ENCODE measurements around the gene FXR2.

FXR2 gene

GRCh38 chr17:7587420-7588151 is 27.1 kb downstream of the FXR2 start:
- DNase-seq = no peak

- DNase-seq = no peak
Measured at GRCh38 chr17:7586673-7587419, 27.9 kb downstream of the FXR2 start.

GRCh38 chr17:7583253-7584109 is 31.2 kb downstream of the FXR2 start, which contains the start of gene MPDU1:
MPDU1 (plus strand) TSS chr17:7583852; CDS start chr17:7583863, 11 bp downstream.
- peak; percentile 93 for DNase-seq

- DNase-seq = no peak
Measured at GRCh38 chr17:7582396-7583252, 32.1 kb downstream of the FXR2 start.

- no peak for DNase-seq
Measured at GRCh38 chr17:7580604-7581575, 33.8 kb downstream of the FXR2 start.

GRCh38 chr17:7579834-7580603 is 34.7 kb downstream of the FXR2 start:
- DNase-seq = no peak

DNA sequence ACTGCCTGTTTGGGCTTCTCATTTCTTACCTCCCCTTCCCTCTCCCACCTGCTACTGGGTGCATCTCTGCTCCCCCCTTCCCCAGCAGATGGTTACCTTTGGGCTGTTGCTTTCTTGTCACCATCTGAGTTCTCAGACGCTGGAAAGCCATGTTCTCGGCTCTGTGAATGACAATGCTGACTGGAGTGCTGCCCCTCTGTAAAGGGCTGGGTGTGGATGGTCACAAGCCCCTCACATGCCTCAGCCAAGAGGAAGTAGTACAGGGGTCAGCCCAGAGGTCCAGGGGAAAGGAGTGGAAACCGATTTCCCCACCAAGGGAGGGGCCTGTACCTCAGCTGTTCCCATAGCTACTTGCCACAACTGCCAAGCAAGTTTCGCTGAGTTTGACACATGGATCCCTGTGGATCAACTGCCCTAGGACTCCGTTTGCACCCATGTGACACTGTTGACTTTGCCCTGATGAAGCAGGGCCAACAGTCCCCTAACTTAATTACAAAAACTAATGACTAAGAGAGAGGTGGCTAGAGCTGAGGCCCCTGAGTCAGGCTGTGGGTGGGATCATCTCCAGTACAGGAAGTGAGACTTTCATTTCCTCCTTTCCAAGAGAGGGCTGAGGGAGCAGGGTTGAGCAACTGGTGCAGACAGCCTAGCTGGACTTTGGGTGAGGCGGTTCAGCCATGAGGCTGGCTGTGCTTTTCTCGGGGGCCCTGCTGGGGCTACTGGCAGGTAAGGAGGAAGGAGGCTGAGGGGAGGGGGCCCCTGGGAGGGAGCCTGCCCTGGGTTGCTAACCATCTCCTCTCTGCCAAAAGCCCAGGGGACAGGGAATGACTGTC is 35.5 kb downstream of the FXR2 start, which contains the start of gene CD68:
Gene CD68, plus strand, starts transcription at position 638 of the 833 bp plus-strand sequence. Its CDS starts 40 bp downstream, at position 678.
- DNase-seq = peak; percentile 29

GRCh38 chr17:7577327-7578199 is 37.1 kb downstream of the FXR2 start:
- no peak for DNase-seq

- DNase-seq = no peak
Measured at GRCh38 chr17:7576432-7576937, 38.2 kb downstream of the FXR2 start.

GRCh38 chr17:7575959-7576358 is 38.7 kb downstream of the FXR2 start:
- no peak for DNase-seq

DNA sequence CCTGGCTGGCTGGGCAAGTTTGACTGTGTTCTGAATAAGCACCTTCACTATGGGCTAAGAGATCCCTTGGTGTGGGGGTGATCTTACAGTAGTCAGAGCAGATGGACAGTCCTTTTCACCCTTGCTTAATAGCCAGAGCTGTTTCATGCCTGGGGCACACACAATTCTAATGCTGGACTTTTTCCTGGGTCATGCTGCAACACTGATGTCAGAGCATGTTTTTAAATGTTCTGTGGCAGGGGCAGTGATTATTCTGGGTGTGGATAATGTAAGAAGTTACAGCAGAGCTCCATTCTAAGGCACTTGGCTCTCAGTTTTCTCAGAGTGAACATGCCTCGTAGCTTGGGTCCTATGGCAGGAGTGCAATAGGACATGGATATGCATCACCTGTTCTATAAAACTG is 39.2 kb downstream of the FXR2 start:
- DNase-seq = no peak

- DNase-seq = no peak
Measured at GRCh38 chr17:7574176-7574953, 40.3 kb downstream of the FXR2 start.

DNA sequence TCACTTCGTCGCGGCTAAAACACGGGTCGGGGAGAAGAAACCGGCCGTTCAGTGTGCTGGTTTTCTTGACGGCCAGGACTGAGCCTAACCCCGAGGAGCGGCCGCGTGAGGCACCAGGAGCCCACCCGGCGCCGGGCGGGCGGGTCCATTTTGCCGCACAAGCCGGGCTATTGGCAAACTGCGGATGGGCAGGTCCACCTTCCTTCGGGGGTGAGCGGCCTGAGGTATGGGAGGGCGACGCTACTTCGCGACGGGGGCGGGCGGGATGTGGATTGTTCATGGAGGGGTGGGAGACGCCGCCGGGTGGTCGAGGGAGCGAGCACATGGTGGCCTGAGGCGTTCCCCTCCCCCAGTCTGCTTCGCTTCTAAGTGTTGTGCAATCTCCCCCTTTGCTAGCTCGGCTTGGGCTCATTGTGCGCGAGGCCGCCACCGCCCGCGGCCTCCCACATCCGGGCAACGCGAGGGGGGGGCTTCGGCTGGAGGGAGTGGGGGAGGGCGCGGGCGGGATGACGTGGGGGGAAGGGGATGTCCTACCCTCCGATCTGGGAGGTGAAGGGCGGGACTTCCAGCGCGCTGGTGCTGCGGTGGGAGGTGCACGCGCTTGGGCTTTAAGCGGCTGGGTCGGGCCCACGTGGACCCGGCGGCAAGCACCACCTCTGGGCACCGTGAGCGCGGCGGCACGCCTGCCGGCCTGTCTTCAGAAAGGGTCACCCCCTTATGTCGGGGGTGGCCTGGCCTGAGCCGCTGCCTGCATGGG is 41.2 kb downstream of the FXR2 start:
- DNase-seq = peak; percentile 88

- peak; percentile 100 for DNase-seq
Measured at GRCh38 chr17:7572588-7573323, 41.9 kb downstream of the FXR2 start.

DNA sequence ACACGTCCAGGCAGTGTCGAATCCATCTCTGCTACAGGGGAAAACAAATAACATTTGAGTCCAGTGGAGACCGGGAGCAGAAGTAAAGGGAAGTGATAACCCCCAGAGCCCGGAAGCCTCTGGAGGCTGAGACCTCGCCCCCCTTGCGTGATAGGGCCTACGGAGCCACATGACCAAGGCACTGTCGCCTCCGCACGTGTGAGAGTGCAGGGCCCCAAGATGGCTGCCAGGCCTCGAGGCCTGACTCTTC is 42.4 kb downstream of the FXR2 start:
- no peak for DNase-seq

DNA sequence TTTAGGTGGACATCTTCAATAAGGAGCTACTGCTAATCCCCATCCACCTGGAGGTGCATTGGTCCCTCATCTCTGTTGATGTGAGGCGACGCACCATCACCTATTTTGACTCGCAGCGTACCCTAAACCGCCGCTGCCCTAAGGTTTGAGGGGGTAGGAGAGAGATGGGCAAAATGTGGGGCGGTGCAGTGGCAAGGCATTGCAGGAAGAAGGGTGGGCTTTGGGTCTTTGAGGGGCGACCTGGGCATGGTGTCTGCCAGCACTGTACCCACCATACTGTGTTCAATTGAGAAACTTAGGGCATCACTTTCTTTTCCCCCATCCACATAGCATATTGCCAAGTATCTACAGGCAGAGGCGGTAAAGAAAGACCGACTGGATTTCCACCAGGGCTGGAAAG is 44.3 kb downstream of the FXR2 start:
- DNase-seq = no peak

Data from activated effector memory CD4-positive, alpha-beta T cell treated with Interleukin-2 at 50 U/mL for 16 hours (primary cell).